Breast epithelium (tissue), 4 donors: ENCODE data around the gene ECHS1. TPM values are rescaled to one million over a fixed set of nuclear protein-coding genes. Genes with fewer than 3 reads are reported as not detected.
"Not testable (repeated sequence)": the region's sequence is repeated elsewhere in the genome, so short reads cannot be mapped to it uniquely, and the experiment has no call there.

Source experiments
- DNase-seq, 2 donors: peaks; one replicate each; pipeline ENCODE4 v3.0.0-alpha.2; 2019; ENCODE audit warnings: low spot score in 2 of 2
- H3K27ac ChIP-seq, 2 donors: fragments of 200-600 bp; sonication (generic) in 1 of 2; one replicate each; pipeline ENCODE4 v1.5.1; 2016 to 2019; ENCODE audit warnings: mild to moderate bottlenecking in 1 of 2
- H3K27me3 ChIP-seq, 2 donors: fragments of 200-600 bp; sonication (generic) in 1 of 2; one replicate each; pipeline versions ENCODE4 v1.5.1 to v1.6.0; 2017 to 2019; ENCODE audit warnings: control low read depth in 1 of 2, mild to moderate bottlenecking in 1 of 2
- H3K36me3 ChIP-seq: fragments of 200-600 bp; one replicate; pipeline ENCODE4 v1.5.1; 2019
- H3K4me1 ChIP-seq, 2 donors: fragments of 200-600 bp; sonication (generic); one replicate each; pipeline ENCODE4 v1.5.1; 2016 to 2019; ENCODE audit warnings: control low read depth in 1 of 2
- H3K4me3 ChIP-seq, 3 donors: fragments of 200-600 bp; sonication (generic); 1 replicate in 2 of 3; 2 replicates in 1 of 3; pipeline ENCODE4 v1.5.1; 2016 to 2019; ENCODE audit warnings: mild to moderate bottlenecking in 3 of 3, moderate library complexity in 2 of 3
- H3K9me3 ChIP-seq, 2 donors: fragments of 200-600 bp; sonication (generic) in 1 of 2; one replicate each; pipeline ENCODE4 v1.5.1; 2016 to 2019; ENCODE audit warnings: control low read depth in 1 of 2
- POLR2A ChIP-seq: fragments of 450-650 bp; IDR thresholded peaks from one replicate; pipeline ENCODE4 v1.6.1; 2016; ENCODE audit warnings: antibody characterized with exemption, mild to moderate bottlenecking, moderate library complexity
- POLR2AphosphoS5 ChIP-seq, 3 donors: sonication (generic); formaldehyde crosslinking; IDR thresholded peaks; one replicate each; pipeline ENCODE4 v1.6.1; 2017; ENCODE audit warnings: antibody characterized with exemption in 3 of 3
- intact Hi-C: fragments of 100-400 bp; cut with DNase I; formaldehyde crosslinking; loops from one replicate; pipeline ENCODE4 v1.15.1; 2023; ENCODE audit warnings: low total_unique reads
- total RNA-seq, 3 donors: library from RNA; depleted of rRNA; stranded (reverse); fragments of >200 nt; gene quantifications; one replicate each; pipeline ENCODE4 v1.1.0, GENCODE V29; 2016
- TF ChIP-seq, protein P1 (sequence below), 3 donors: fragments of 450-650 bp; IDR thresholded peaks; one replicate each; pipeline ENCODE4 v1.5.1; 2016 to 2017; ENCODE audit warnings: antibody characterized with exemption in 3 of 3, mild to moderate bottlenecking in 3 of 3, moderate library complexity in 3 of 3

ECHS1 gene
- total RNA-seq, 3 donors from 2014 or later = 71.8 to 165 (median 84.2) TPM

DNA sequence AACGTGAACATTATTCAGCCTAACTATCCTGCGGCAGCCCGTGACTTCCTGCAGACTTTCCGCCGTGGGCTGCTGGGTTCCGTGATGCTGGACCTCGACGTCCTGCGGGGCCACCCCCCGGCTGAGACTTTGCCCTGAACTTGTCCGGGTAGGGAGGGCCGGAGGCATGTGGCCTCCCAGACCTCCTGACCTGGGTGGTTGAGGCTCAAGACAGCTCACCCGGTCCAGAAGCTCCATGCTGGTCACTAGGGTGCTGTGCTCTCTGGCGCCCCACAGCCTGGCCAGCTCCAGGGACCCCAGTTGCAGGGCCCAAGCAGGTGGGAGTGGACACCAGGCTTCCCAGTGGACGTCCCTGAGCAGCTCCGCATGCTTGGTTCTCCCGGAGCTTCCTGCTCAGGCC lies 46.9 kb upstream of the ECHS1 start:
- TF ChIP-seq POLR2A (no peak), POLR2AphosphoS5 (IDR thresholded peaks at IDR 0.05) (no peak)
- TF ChIP-seq, protein P1, sequence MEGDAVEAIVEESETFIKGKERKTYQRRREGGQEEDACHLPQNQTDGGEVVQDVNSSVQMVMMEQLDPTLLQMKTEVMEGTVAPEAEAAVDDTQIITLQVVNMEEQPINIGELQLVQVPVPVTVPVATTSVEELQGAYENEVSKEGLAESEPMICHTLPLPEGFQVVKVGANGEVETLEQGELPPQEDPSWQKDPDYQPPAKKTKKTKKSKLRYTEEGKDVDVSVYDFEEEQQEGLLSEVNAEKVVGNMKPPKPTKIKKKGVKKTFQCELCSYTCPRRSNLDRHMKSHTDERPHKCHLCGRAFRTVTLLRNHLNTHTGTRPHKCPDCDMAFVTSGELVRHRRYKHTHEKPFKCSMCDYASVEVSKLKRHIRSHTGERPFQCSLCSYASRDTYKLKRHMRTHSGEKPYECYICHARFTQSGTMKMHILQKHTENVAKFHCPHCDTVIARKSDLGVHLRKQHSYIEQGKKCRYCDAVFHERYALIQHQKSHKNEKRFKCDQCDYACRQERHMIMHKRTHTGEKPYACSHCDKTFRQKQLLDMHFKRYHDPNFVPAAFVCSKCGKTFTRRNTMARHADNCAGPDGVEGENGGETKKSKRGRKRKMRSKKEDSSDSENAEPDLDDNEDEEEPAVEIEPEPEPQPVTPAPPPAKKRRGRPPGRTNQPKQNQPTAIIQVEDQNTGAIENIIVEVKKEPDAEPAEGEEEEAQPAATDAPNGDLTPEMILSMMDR (IDR thresholded peaks at IDR 0.05) = no peak
- Histone ChIP-seq H3K4me3 (no peak overlapping the region), H3K4me1 (no peaks in the 10 kb centered on the region), H3K27me3 (peaks cover 0 to 3% of the 10 kb centered on the region in 2 donors), H3K9me3 (no peaks in the 10 kb centered on the region), H3K27ac (no peak overlapping the region), H3K36me3 (no peaks in the 10 kb centered on the region)
- no peak for DNase-seq
- intact Hi-C loops = no loop called here

DNA sequence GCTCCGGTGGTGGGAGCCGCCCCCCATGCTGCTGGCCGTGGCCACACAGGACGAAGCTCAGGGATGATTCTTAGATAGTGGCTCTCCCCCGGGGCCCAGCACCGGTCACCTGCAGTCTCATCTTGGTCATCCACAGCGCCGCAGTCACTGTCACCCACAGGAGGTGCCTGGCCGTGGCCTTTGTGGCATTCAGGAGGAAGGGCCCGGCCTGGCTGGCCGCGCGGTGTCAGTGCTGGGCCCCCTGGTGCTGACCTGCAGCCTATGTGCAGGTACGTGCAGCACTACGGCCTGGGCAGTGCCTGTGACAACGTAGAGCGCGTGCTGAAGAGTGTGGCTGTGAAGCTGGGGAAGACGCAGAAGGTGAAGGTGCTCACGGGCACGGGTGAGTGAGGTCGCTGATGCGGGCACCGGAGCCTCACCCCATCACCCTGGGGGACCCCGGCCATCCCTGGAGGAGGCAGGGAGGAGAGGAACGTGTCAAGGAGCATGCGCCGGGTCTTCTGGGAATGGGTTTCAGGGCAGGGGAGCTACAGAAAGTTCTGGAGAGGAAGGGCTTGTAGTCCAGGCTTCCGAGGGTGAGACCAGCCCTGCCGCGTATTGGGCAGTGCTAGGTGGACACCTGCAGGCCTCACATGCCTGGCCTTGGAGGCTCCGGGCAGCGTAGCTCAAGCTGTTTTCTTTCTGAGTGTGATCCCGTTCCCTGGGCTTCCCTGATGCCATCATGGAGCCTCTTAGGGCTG lies 46.2 kb upstream of the ECHS1 start:
- Histone ChIP-seq H3K27ac (no peak overlapping the region), H3K4me1 (no peaks in the 10 kb centered on the region), H3K4me3 (no peak overlapping the region), H3K9me3 (no peaks in the 10 kb centered on the region), H3K27me3 (peaks cover 0 to 3% of the 10 kb centered on the region in 2 donors), H3K36me3 (no peaks in the 10 kb centered on the region)
- DNase-seq = peak in 1 of 2 donors; percentile 45
- TF ChIP-seq POLR2A (no peak), POLR2AphosphoS5 (IDR thresholded peaks at IDR 0.05) (no peak)
- TF ChIP-seq, protein P1 (IDR thresholded peaks at IDR 0.05) = no peak
- intact Hi-C loops = no loop called here

DNA sequence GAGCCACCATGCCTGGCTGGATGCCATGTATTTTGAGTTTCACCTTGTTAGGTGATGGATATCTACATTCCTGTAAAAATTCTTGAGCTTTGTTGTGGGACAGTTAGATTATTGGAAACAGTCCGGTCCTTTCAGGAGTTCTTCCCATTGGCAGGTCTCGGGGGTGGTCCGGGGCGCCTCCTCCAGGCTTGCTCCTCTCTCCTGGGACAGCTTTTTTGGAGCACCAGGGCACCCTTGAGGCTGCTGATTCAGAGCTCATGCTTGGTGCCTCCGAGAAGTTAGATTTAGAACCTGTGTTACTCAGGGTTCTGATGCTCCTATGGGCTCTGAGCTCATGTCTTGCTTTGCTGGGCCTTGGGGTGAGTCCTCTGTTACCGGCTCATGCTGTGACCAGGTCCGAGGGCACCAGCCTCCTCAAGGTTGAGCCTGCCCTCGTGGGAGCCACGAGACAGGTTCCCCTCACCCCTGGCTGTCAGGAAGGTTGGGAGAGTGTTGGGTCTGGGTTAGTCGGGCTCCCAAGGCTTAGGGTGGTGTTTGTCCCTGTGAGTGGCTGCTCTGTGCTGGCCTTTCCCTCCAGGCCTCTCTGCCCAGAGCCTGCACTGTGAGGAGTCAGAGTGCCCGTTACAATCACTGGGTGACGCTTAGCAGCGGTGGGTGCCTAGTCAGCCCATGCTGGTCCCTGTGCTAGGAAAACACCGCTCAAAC lies 45.3 kb upstream of the ECHS1 start:
- Histone ChIP-seq H3K27me3 (peaks cover 0 to 3% of the 10 kb centered on the region in 2 donors), H3K27ac (no peak overlapping the region), H3K4me1 (no peaks in the 10 kb centered on the region), H3K9me3 (no peaks in the 10 kb centered on the region), H3K36me3 (no peaks in the 10 kb centered on the region), H3K4me3 (no peak overlapping the region)
- intact Hi-C loops = no loop called here
- no peak for DNase-seq
- TF ChIP-seq POLR2A (no peak), POLR2AphosphoS5 (IDR thresholded peaks at IDR 0.05) (no peak)
- TF ChIP-seq, protein P1 (IDR thresholded peaks at IDR 0.05) = no peak

DNA sequence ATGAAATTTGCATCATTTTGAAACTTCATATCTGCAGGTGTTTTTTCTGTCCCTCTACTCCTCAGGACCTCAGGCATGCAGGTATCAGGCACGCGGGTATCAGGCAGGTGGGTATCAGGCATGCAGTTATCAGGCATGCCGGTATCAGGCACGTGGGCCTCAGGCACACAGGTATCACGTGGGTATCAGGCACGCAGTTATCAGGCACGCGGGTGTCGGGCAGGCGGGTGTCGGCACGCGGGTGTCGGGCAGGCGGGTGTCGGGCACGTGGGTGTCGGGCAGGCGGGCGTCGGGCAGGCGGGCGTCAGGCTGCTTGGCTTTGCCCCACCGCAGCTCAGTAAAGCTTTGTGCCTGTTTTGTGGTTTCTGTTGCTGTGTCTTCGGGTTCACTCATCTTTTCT lies 42.6 kb upstream of the ECHS1 start:
- DNase-seq = peak in 1 of 2 donors; percentile 10
- intact Hi-C loops = no loop called here

DNA sequence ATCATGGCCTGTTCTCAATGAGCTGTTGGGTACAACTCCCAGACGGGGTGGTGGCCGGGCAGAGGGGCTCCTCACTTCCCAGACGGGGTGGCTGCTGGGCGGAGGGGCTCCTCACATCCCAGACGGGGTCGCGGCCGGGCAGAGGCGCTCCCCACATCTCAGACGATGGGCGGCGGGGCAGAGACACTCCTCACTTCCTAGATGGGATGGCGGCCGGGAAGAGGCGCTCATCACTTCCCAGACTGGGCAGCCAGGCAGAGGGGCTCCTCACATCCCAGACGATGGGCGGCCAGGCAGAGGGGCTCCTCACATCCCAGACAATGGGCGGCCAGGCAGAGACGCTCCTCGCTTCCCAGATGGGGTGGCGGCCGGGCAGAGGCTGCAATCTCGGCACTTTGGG lies 41.2 kb upstream of the ECHS1 start:
- H3K4me3 ChIP-seq, H3K4me1 ChIP-seq, H3K27ac ChIP-seq, H3K36me3 ChIP-seq, DNase-seq, H3K27me3 ChIP-seq, intact Hi-C loops: not testable (repeated sequence)
- peaks cover 13 to 16% of the 10 kb centered on the region in 2 donors for H3K9me3 ChIP-seq

More for the DNA sequence above, 42.6 kb upstream of the ECHS1 start:
- H3K27me3 ChIP-seq = no peaks in the 10 kb centered on the region
- H3K9me3 ChIP-seq = peaks cover 13% of the 10 kb centered on the region in 2 donors
- H3K36me3 ChIP-seq = no peaks in the 10 kb centered on the region
- TF ChIP-seq, protein P1 (IDR thresholded peaks at IDR 0.05) = no peak
- TF ChIP-seq POLR2AphosphoS5 (IDR thresholded peaks at IDR 0.05) (no peak), POLR2A (no peak)
- no peaks in the 10 kb centered on the region for H3K4me1 ChIP-seq
- no peak overlapping the region for H3K4me3 ChIP-seq
- no peak overlapping the region for H3K27ac ChIP-seq
